CD4-positive, alpha-beta T cell treated with Interleukin-1 beta for 1 hour (primary cell): ENCODE measurements around the gene TTYH3.
"Not testable (repeated sequence)": the region's sequence is repeated elsewhere in the genome, so short reads cannot be mapped to it uniquely, and the experiment has no call there.

Experiments used
- DNase-seq, 2 donors: peaks; one replicate each; pipeline ENCODE4 v3.0.0-alpha.2; 2020 to 2022

Gene TTYH3

GRCh38 chr7:2666588-2667250 is 34.9 kb downstream of the TTYH3 start:
- DNase-seq = no peak

- no peak for DNase-seq
Measured at GRCh38 chr7:2667843-2668242, 36.1 kb downstream of the TTYH3 start.

- DNase-seq = no peak
Measured at GRCh38 chr7:2668401-2668800, 36.6 kb downstream of the TTYH3 start.

- DNase-seq = no peak
Measured at GRCh38 chr7:2670171-2670570, 38.4 kb downstream of the TTYH3 start.

GRCh38 chr7:2670720-2671391 is 39.1 kb downstream of the TTYH3 start:
- peak; percentile 69 to 71 for DNase-seq

- DNase-seq = not testable (repeated sequence)
Measured at GRCh38 chr7:2673214-2673613, 41.4 kb downstream of the TTYH3 start.

- DNase-seq = no peak
Measured at GRCh38 chr7:2673934-2674333, 42.1 kb downstream of the TTYH3 start.

GRCh38 chr7:2675256-2675764 is 43.5 kb downstream of the TTYH3 start:
- DNase-seq = no peak

GRCh38 chr7:2676576-2676975 is 44.8 kb downstream of the TTYH3 start:
- not testable (repeated sequence) for DNase-seq

- not testable (repeated sequence) for DNase-seq
Measured at GRCh38 chr7:2678454-2678853, 46.7 kb downstream of the TTYH3 start.

- DNase-seq = not testable (repeated sequence)
Measured at GRCh38 chr7:2679135-2680127, 47.6 kb downstream of the TTYH3 start.

GRCh38 chr7:2680256-2680655 is 48.5 kb downstream of the TTYH3 start:
- DNase-seq = no peak

- DNase-seq = peak; percentile 53 to 55
Measured at GRCh38 chr7:2680792-2681490, 49.2 kb downstream of the TTYH3 start.

- no peak for DNase-seq
Measured at GRCh38 chr7:2681929-2682799, 50.4 kb downstream of the TTYH3 start.

- DNase-seq = no peak
Measured at GRCh38 chr7:2684501-2684900, 52.7 kb downstream of the TTYH3 start.

GRCh38 chr7:2686101-2686500 is 54.3 kb downstream of the TTYH3 start:
- no peak for DNase-seq

GRCh38 chr7:2687338-2687869 is 55.6 kb downstream of the TTYH3 start:
- DNase-seq = no peak

- no peak for DNase-seq
Measured at GRCh38 chr7:2687881-2688318, 56.1 kb downstream of the TTYH3 start, which contains the start of gene AMZ1. Gene AMZ1, plus strand, starts transcription at chr7:2688202. Its CDS starts 12,250 bp downstream, at chr7:2700452.

GRCh38 chr7:2688409-2689342 is 56.9 kb downstream of the TTYH3 start:
- DNase-seq = no peak

GRCh38 chr7:2689343-2689847 is 57.6 kb downstream of the TTYH3 start:
- DNase-seq = no peak
